OCI-LY3 (cell line): Measurements from ENCODE around the gene MRPL55.

Experiments used
- CTCF ChIP-seq: fragments of 200-600, 300-600 bp; sonication (generic); IDR thresholded peaks from 2 replicates; pipeline ENCODE4 v1.5.1; 2014; ENCODE audit warnings: antibody characterized with exemption, low read length, low read depth
- EZH2phosphoT487 ChIP-seq: fragments of 200-600 bp; shearing (Covaris generic); IDR thresholded peaks from 2 replicates; pipeline ENCODE4 v1.6.1; 2018; ENCODE audit warnings: antibody characterized with exemption, mixed run types, low read depth

DNA sequence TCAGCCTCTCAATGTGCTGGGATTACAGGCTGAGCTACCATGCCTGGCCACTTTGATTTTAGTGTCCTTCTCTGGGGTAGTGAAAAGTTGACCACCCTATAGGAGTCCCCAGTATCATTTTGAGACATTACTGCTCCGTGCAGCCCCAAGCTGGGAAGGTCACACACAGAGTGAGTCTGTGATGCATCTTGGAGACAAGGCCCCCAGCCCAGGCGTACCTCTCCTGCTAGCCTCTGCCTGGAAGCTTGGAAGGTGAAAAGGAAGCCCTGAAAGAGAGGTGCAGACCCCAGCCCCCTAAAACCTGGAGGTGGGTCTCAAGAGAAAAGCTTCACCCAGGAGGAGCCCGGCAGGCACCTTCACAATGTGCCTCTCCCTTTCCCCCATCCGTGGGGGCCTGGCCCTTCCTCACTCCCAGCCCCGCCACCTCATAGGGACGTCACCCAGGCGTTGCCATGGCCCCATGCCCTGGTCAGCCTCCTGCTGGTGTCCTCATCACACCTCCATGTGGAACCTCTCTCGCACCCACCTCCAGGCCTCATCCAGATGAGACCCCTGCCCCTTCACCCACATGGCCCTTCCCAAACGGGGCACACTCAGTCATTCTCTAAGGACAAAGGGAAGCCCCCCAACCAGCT, 32.2 kb downstream of the MRPL55 start:
- TF ChIP-seq CTCF, result no peak
- TF ChIP-seq EZH2phosphoT487, result no peak
